ENCODE data around the gene ABCA2. TPM values are rescaled to one million over a fixed set of nuclear protein-coding genes. Genes with fewer than 3 reads are reported as not detected.
A peak's percentile ranks its signal among the peaks of the same experiment; 100 is the strongest.

The ABCA2 gene
- total RNA-seq, 1 experiment from 2014 or later, result 8.5 TPM

DNA sequence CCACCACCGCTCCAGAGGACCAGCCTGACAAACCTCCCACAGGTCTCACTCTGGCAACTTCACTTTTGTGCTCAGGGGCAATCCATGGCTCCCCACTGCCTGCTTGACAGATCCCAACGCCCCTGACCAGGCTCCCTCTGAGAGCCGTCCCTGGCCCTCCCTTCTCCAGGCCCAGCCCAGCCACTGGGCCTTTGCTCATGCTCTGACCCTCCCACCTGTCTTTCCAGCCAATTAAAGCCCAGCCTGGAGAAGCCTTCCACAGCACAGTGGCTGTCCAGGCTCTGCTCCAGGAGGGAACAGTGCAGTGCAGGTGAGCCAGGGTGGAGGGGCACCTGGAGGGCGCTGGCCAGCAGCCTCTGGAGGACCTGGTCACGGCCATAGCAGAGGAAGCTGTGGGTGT, 22.5 kb upstream of the ABCA2 start:
- in situ Hi-C loops (cut with HindIII; ENCODE audit: low sequenced_read_pairs), result no loop called here
- no peak for DNase-seq (ENCODE audit: low spot score)

GRCh38 chr9:137049544-137050449, 21.8 kb upstream of the ABCA2 start:
- in situ Hi-C loops (cut with HindIII; ENCODE audit: low sequenced_read_pairs), result loop anchor here (25.0 kb wide), 1 partner anchor 112 kb away; the partner anchor contains the start of genes C8G and FBXW5
- DNase-seq (ENCODE audit: low spot score), result peak; percentile 64

- in situ Hi-C loops (cut with HindIII; ENCODE audit: low sequenced_read_pairs), result loop anchor here (25.0 kb wide), 1 partner anchor 112 kb away; the partner anchor contains the start of genes C8G and FBXW5
These were observed 20.9 kb upstream of the ABCA2 start for GRCh38 chr9:137048655-137049543.

GRCh38 chr9:137046088-137046787, 18.2 kb upstream of the ABCA2 start, which contains the start of gene NPDC1:
Gene NPDC1, minus strand, starts transcription at chr9:137046177. Its CDS starts 188 bp downstream, at chr9:137045989.
- DNase-seq (ENCODE audit: low spot score), result peak; percentile 77
- in situ Hi-C loops (cut with HindIII; ENCODE audit: low sequenced_read_pairs), result loop anchor here (25.0 kb wide), 1 partner anchor 109 kb away; the partner anchor contains the start of genes C8G and FBXW5

More at GRCh38 chr9:137048655-137049543, 20.9 kb upstream of the ABCA2 start:
- peak; percentile 83 for DNase-seq (ENCODE audit: low spot score)

- DNase-seq (ENCODE audit: low spot score), result peak; percentile 62
- in situ Hi-C loops (cut with HindIII; ENCODE audit: low sequenced_read_pairs), result loop anchor here (25.0 kb wide), 1 partner anchor 108 kb away; the partner anchor contains the start of genes C8G and FBXW5
These were observed 17.5 kb upstream of the ABCA2 start for GRCh38 chr9:137045294-137046087.

DNA sequence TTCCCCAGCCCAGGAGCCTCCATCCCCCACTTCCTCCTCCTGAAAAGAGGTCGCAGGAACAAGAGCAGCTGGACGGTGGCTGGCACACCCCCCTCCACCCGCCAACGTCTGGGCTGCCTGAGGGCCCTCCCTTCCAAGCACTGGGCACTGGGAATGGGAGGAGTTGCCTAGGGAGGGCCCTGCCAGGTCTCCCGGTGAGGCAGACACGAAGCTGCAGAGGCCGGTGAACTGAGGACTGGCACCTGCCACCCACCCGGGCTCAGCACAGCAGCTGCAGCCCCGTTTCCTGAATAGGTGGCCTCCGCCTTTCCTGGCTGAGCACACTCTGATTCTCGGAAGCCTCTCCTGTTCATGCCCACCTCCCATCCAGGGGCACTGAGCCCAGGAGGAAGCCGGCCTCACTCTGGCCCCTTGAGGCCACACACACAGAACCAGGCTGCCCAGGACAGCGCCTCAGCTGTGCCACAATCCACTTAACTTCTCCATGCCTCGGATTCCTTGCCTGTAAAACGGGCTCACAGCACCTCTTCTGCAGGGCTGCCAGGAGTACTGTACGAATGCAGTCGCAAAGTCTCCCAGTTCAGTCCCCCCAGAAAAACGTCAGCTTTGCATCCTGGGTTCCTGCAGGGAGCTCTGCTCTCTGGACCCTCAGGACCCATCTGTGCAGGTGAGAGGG, 16.6 kb upstream of the ABCA2 start:
- DNase-seq (ENCODE audit: low spot score), result no peak
- in situ Hi-C loops (cut with HindIII; ENCODE audit: low sequenced_read_pairs), result loop anchor here (25.0 kb wide), 1 partner anchor 107 kb away; the partner anchor contains the start of genes C8G and FBXW5

DNA sequence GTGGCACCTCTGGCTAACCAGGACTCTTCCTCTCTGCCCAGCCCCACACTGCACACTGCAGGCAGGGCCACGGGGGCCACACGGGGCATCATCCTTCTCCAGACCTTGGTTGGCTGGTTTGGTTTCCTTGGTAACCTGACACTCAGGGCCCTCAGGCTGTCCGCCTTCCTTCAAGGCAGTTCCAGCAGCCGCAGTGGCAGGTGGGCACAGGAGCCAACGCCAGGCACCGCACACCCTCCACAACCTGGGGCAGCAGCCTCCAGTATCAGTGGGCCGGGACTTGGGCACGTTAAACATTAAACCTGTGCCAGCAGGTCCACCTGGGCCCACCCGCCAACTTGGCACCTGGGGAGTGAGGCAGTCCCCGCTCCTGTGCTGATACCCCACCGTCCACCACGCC, 16.0 kb upstream of the ABCA2 start:
- in situ Hi-C loops (cut with HindIII; ENCODE audit: low sequenced_read_pairs), result loop anchor here (25.0 kb wide), 1 partner anchor 107 kb away; the partner anchor contains the start of genes C8G and FBXW5
- DNase-seq (ENCODE audit: low spot score), result no peak

- DNase-seq (ENCODE audit: low spot score), result no peak
- in situ Hi-C loops (cut with HindIII; ENCODE audit: low sequenced_read_pairs), result loop anchor here (25.0 kb wide), 1 partner anchor 106 kb away; the partner anchor contains the start of genes C8G and FBXW5
These were observed 15.0 kb upstream of the ABCA2 start for GRCh38 chr9:137042751-137043727.

DNA sequence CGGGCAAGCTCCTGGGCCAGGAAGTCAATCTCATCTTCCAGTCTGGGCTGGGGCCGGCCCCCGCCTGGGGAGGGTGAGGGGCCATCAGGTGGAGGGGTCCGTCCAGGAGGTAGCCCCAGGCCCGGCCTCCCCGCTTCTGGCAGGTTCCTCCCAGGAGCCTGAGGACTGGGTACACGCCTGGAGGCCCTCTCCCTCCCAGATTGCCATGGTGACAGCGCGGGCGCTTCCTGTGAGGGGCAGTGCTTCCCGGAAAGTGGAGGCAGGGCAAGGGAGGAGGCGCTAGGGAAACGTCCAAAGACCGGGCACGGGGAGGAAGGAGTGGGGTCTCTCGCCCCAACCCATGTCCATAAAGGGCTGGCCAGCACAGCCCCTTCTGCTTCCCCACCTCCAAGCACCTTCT, 13.1 kb upstream of the ABCA2 start:
- in situ Hi-C loops (cut with HindIII; ENCODE audit: low sequenced_read_pairs), result loop anchor here (25.0 kb wide), 1 partner anchor 104 kb away; the partner anchor contains the start of genes C8G and FBXW5
- no peak for DNase-seq (ENCODE audit: low spot score)

- DNase-seq (ENCODE audit: low spot score), result no peak
- in situ Hi-C loops (cut with HindIII; ENCODE audit: low sequenced_read_pairs), result loop anchor here (25.0 kb wide), 1 partner anchor 103 kb away; the partner anchor contains the start of genes C8G and FBXW5
These were observed 12.5 kb upstream of the ABCA2 start for GRCh38 chr9:137040568-137040967.

DNA sequence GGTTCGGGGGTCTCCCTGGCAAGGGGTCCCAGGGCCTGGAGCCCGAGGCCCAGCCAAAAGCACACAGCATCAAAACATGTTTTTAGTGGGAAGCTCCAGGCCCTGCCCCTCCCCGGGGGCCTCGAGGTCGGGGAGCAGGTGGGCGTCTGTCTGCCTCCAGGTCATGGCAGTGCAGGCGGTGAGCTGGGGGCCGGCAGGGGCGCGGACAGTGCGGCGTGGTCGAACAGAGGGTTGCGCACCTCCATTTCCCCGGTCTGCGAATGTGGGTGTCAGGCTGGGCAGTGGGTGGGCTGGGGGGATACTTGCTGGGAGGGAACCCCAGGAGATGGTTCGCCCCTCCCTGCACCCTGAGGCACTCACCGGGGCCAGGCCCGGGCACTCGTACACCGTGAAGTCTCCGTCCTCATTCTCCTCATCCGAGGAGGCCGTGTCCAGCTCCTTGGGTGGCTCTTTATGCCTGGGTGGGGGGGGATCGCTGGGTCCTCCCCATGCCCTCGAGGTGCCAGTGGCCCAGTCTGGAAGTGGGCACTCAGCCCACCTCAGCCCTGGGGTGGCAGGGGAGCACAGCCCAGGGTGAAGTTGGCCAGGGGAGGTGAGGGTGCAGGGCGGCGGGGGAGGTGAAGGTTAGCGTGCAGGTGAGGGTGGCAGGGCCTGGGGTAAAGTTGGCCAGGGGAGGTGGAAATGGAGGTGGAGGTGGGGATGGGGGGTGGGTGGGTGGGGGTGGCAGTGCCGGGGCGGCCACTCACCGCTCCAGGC, 11.8 kb upstream of the ABCA2 start:
- in situ Hi-C loops (cut with HindIII; ENCODE audit: low sequenced_read_pairs), result loop anchor here (25.0 kb wide), 1 partner anchor 102 kb away; the partner anchor contains the start of genes C8G and FBXW5
- no peak for DNase-seq (ENCODE audit: low spot score)

DNA sequence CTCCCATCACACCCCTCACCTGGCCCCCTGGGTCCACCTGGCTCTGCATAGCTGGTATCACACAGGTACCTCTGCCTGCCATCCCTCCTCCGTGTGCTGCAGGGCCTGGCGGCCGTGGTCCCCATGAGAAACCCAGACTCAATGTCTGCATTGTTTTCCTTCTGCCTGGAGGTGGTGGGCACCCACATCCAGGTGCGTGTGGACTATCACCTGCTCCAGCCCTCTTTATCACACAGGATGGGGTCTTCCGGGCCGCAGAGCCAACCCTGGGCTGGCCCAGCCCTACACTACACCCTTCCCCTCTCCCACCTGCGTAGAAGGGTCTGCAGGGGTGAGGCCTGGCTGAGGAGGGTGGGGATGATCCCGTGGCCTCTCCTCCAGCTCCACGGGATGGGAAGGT, 10.9 kb upstream of the ABCA2 start:
- DNase-seq (ENCODE audit: low spot score), result no peak
- in situ Hi-C loops (cut with HindIII; ENCODE audit: low sequenced_read_pairs), result loop anchor here (25.0 kb wide), 1 partner anchor 102 kb away; the partner anchor contains the start of genes C8G and FBXW5

DNA sequence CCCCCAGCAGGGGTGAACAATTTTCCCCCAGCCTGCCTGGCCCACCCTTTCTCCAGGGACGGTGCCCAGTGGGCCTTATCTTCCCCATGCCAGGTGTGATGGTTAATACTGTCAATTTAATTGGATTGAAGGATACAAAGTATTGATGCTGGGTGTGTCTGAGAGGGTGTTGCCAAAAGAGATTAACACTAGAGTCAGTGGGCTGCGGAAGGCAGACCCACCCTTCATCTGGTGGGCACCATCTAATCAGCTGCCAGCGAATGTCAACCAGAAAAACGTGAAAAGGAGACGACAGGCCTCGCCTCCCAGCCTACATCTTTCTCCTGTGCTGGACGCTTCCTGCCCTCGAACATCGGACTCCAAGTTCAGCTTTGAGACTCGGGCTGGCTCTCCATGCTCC, 9.4 kb upstream of the ABCA2 start:
- in situ Hi-C loops (cut with HindIII; ENCODE audit: low sequenced_read_pairs), result loop anchor here (25.0 kb wide), 1 partner anchor 100 kb away; the partner anchor contains the start of genes C8G and FBXW5
- no peak for DNase-seq (ENCODE audit: low spot score)

DNA sequence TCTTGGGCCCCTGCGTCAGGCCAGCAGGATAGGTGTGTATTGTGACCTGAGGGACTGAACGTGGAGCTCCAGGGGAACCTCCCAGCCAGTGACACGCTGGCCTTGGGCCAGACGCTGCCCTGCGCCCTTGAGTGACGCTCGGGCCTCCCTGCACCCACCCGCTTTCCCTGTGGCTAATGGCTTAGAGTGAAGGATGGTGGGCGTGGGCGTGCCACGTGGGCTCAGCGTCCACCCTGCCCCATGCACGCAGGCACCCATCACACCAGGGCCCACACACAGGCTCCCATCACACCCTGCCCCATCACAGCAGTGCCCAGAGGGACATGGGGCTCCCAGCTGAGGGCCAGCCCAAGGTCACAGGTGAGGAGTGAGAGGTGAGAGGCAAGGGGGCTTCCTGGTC, 9.0 kb upstream of the ABCA2 start:
- in situ Hi-C loops (cut with HindIII; ENCODE audit: low sequenced_read_pairs), result loop anchor here (25.0 kb wide), 1 partner anchor 100 kb away; the partner anchor contains the start of genes C8G and FBXW5
- DNase-seq (ENCODE audit: low spot score), result no peak

GRCh38 chr9:137035937-137036336, 7.9 kb upstream of the ABCA2 start:
- in situ Hi-C loops (cut with HindIII; ENCODE audit: low sequenced_read_pairs), result loop anchor here (25.0 kb wide), 1 partner anchor 99 kb away; the partner anchor contains the start of genes C8G and FBXW5
- DNase-seq (ENCODE audit: low spot score), result no peak
